H1 (cell line): ENCODE data around the gene PTPN3. TPM values are rescaled to one million over a fixed set of nuclear protein-coding genes. Genes with fewer than 3 reads are reported as not detected.

Experiments used
- CTCF ChIA-PET: fragments of 300-600 bp; sonication (Branson Sonifier 250); formaldehyde crosslinking; loops from one replicate; lab custom pipeline; 2021; ENCODE audit not compliant: partially characterized antibody; lab: Charles Lee
- POLR2A ChIA-PET: fragments of 300-600 bp; sonication (Branson Sonifier 250); formaldehyde crosslinking; loops from one replicate; lab custom pipeline; 2021; ENCODE audit warnings: inconsistent platforms; ENCODE audit not compliant: partially characterized antibody; lab: Charles Lee
- DNase-seq, 2 experiments: peaks; one replicate each; pipeline versions ENCODE4 v3.0.0 to v3.0.0-alpha.2; 2010 to 2022; ENCODE audit warnings: low spot score in 2 of 2, low read depth in 1 of 2, mixed read lengths in 1 of 2
- FAIRE-seq: peaks from 2 replicates; lab custom pipeline; 2011; peaks lifted over from hg19 to GRCh38; lab: Jason Lieb, UNC
- H2AFZ ChIP-seq: 2 replicates; pipeline ENCODE4 v1.8.1; 2012; ENCODE audit warnings: low read length, inconsistent platforms
- H2AK5ac ChIP-seq: 2 replicates; pipeline ENCODE4 v1.6.1; 2013; ENCODE audit warnings: low read depth, low read length
- H2BK120ac ChIP-seq: replicated peaks from 2 replicates; pipeline ENCODE3; 2013; ENCODE audit warnings: low read depth, low read length, inconsistent platforms
- H2BK12ac ChIP-seq: 2 replicates; pipeline ENCODE4 v1.6.1; 2013; ENCODE audit warnings: low read depth, low read length
- H2BK15ac ChIP-seq: 2 replicates; pipeline ENCODE4 v1.6.1; 2013; ENCODE audit warnings: low read length
- H2BK20ac ChIP-seq: 2 replicates; pipeline ENCODE4 v1.6.1; 2013; ENCODE audit warnings: low read length
- H2BK5ac ChIP-seq: 2 replicates; pipeline ENCODE4 v1.6.1; 2013; ENCODE audit warnings: low read depth, low read length
- H3K14ac ChIP-seq: 2 replicates; pipeline ENCODE4 v1.6.1; 2013; ENCODE audit warnings: inconsistent platforms; ENCODE audit not compliant: insufficient read length
- H3K18ac ChIP-seq: 2 replicates; pipeline ENCODE4 v1.6.1; 2013; ENCODE audit warnings: low read length; ENCODE audit errors: extremely low read depth
- H3K23ac ChIP-seq: 2 replicates; pipeline ENCODE4 v1.6.1; 2013; ENCODE audit warnings: inconsistent platforms; ENCODE audit not compliant: insufficient read length
- H3K23me2 ChIP-seq: 2 replicates; pipeline ENCODE4 v1.6.1; 2013; ENCODE audit warnings: low read depth, low read length
- H3K27ac ChIP-seq: 2 replicates; pipeline ENCODE4 v1.6.1; 2011; ENCODE audit warnings: low read depth, low read length, inconsistent platforms
- H3K27me3 ChIP-seq, 4 experiments: replicated peaks in 1 of 4; 1 replicate in 1 of 4; 2 replicates in 3 of 4; pipeline versions ENCODE4 v1.6.1 to v1.8.1; 2011 to 2013; ENCODE audit warnings: low read length in 3 of 4, mild to moderate bottlenecking in 3 of 4, inconsistent platforms in 2 of 4, mixed read lengths in 2 of 4, moderate library complexity in 1 of 4; ENCODE audit not compliant: control insufficient read depth in 3 of 4, insufficient read depth in 3 of 4; ENCODE audit errors: extremely low read depth in 1 of 4
- H3K36me3 ChIP-seq, 4 experiments: 2 replicates each; pipeline versions ENCODE4 v1.6.1 to v1.8.1; 2011 to 2013; ENCODE audit warnings: mild to moderate bottlenecking in 4 of 4, low read length in 3 of 4, moderate library complexity in 2 of 4, control low read depth in 1 of 4, inconsistent platforms in 1 of 4; ENCODE audit not compliant: insufficient read depth in 4 of 4, control insufficient read depth in 2 of 4
- H3K4ac ChIP-seq: replicated peaks from 2 replicates; pipeline ENCODE3; 2013; ENCODE audit warnings: low read length, low read depth, mixed read lengths, inconsistent platforms; ENCODE audit not compliant: insufficient read length
- H3K4me1 ChIP-seq, 4 experiments: replicated peaks in 1 of 4; 1 replicate in 1 of 4; 2 replicates in 3 of 4; pipeline versions ENCODE4 v1.6.1 to v1.8.1; 2011 to 2013; ENCODE audit warnings: low read length in 3 of 4, inconsistent platforms in 2 of 4, mixed read lengths in 1 of 4; ENCODE audit not compliant: insufficient read depth in 4 of 4, control insufficient read depth in 3 of 4
- H3K4me2 ChIP-seq, 2 experiments: 2 replicates each; pipeline versions ENCODE4 v1.6.1 to v1.8.1; 2011 to 2013; ENCODE audit warnings: low read depth in 2 of 2, low read length in 2 of 2, control low read depth in 1 of 2, inconsistent platforms in 1 of 2, mild to moderate bottlenecking in 1 of 2; ENCODE audit not compliant: insufficient read depth in 1 of 2
- H3K4me3 ChIP-seq, 4 experiments: fragments of 200-600, 300-600 bp in 1 of 4; sonication (generic), shearing (Covaris generic), sonication (Bioruptor Twin) in 1 of 4; 2 replicates each; pipeline versions ENCODE4 v1.5.1 to v1.8.1; 2011 to 2016; ENCODE audit warnings: low read length in 4 of 4, low read depth in 3 of 4, control low read depth in 2 of 4, inconsistent platforms in 2 of 4, mild to moderate bottlenecking in 2 of 4, mixed read lengths in 1 of 4, moderate library complexity in 1 of 4; ENCODE audit not compliant: insufficient read depth in 2 of 4; ENCODE audit errors: extremely low read depth in 1 of 4
- H3K56ac ChIP-seq: replicated peaks from 2 replicates; pipeline ENCODE3; 2013; ENCODE audit warnings: low read depth, mild to moderate bottlenecking, mixed read lengths, low read length, inconsistent platforms; ENCODE audit not compliant: insufficient read length
- H3K79me1 ChIP-seq: 2 replicates; pipeline ENCODE4 v1.6.1; 2013; ENCODE audit warnings: low read depth, low read length, control low read depth
- H3K79me2 ChIP-seq, 2 experiments: 2 replicates each; pipeline versions ENCODE4 v1.6.1 to v1.8.1; 2012 to 2013; ENCODE audit warnings: low read length in 2 of 2, mild to moderate bottlenecking in 2 of 2, inconsistent platforms in 1 of 2; ENCODE audit not compliant: insufficient read depth in 2 of 2, control insufficient read depth in 1 of 2
- H3K9ac ChIP-seq, 4 experiments: replicated peaks in 1 of 4; 1 replicate in 1 of 4; 2 replicates in 3 of 4; pipeline versions ENCODE4 v1.6.1 to v1.8.1; 2011 to 2013; ENCODE audit warnings: low read depth in 3 of 4, low read length in 3 of 4, control low read depth in 2 of 4, mild to moderate bottlenecking in 2 of 4, moderate library complexity in 2 of 4, inconsistent platforms in 1 of 4; ENCODE audit errors: extremely low read depth in 1 of 4
- H3K9me3 ChIP-seq, 2 experiments: 2 replicates each; pipeline versions ENCODE4 v1.6.1 to v1.8.1; 2012 to 2013; ENCODE audit warnings: mild to moderate bottlenecking in 2 of 2, moderate library complexity in 2 of 2, control low read depth in 1 of 2, inconsistent platforms in 1 of 2, low read depth in 1 of 2, low read length in 1 of 2, mixed read lengths in 1 of 2; ENCODE audit not compliant: insufficient read depth in 2 of 2
- H4K20me1 ChIP-seq, 2 experiments: replicated peaks in 1 of 2; 2 replicates each; pipeline versions ENCODE3 to v1.8.1; 2011 to 2013; ENCODE audit warnings: inconsistent platforms in 2 of 2, low read length in 2 of 2, mild to moderate bottlenecking in 1 of 2; ENCODE audit not compliant: insufficient read depth in 2 of 2, control insufficient read depth in 1 of 2
- H4K5ac ChIP-seq: 2 replicates; pipeline ENCODE4 v1.6.1; 2013; ENCODE audit warnings: low read length, low read depth, mixed read lengths, inconsistent platforms; ENCODE audit not compliant: insufficient read length
- H4K8ac ChIP-seq: 2 replicates; pipeline ENCODE4 v1.8.0; 2013; ENCODE audit warnings: mild to moderate bottlenecking, moderate library complexity, low read length, inconsistent platforms; ENCODE audit not compliant: insufficient read depth; ENCODE audit errors: extremely low read depth
- H4K91ac ChIP-seq: replicated peaks from 2 replicates; pipeline ENCODE3; 2013; ENCODE audit warnings: low read length, mixed read lengths, inconsistent platforms; ENCODE audit not compliant: insufficient read length
- EGR1 ChIP-seq: IDR thresholded peaks from 2 replicates; pipeline ENCODE4 v1.6.1; 2011; ENCODE audit warnings: low read depth, low read length, borderline replicate concordance
- WGBS, 2 experiments: shearing (Covaris generic) in 1 of 2; methylation state at CpG; one replicate each; pipeline versions ENCODE4 v1.1.6 to v1.1.7; 2013 to 2015; ENCODE audit warnings: low lambda C conversion rate in 2 of 2, mixed read lengths in 2 of 2, inconsistent platforms in 1 of 2, low coverage in 1 of 2, missing lambda C conversion rate in 1 of 2; ENCODE audit not compliant: insufficient replicate concordance in 2 of 2, insufficient coverage in 1 of 2, insufficient read length in 1 of 2; ENCODE audit errors: extremely low coverage in 1 of 2, missing lambda C conversion rate in 1 of 2; 5-methylcytosine and 5-hydroxymethylcytosine counted together
- polyA plus RNA-seq, 7 experiments: library from polyadenylated mRNA; depleted of rRNA in 3 of 7; stranded (reverse) in 5 of 7; unstranded in 2 of 7; fragments of >200 nt in 5 of 7; fragments of 200-250 nt in 2 of 7; gene quantifications; 1 replicate in 5 of 7; 2 replicates in 1 of 7; 4 replicates in 1 of 7; pipeline versions ENCODE4 v1.2.1 to v1.2.3, GENCODE V29; 2011 to 2013; ENCODE audit warnings: missing spikeins in 2 of 7, mixed read lengths in 2 of 7
- total RNA-seq: library from RNA; stranded (reverse); fragmentation: NEBNext Ultra II Directional; extraction: Animal tissue kit (Norgen Biotek cat#: 25700); gene quantifications from 2 replicates; pipeline ENCODE4 v1.2.1, GENCODE V29; 2021

PTPN3 gene
- total and polyA plus RNA-seq, 2 of the 8 experiments (the other 6 are each of a cell fraction or from before 2014, with no cell fraction given): 2.9 to 3.7 TPM

- Histone ChIP-seq H3K4me2 (no peak overlapping the region), H3K36me3 (no peaks in the 10 kb centered on the region), H3K4ac (no peak overlapping the region), H4K8ac (no peak overlapping the region), H3K79me1 (no peaks in the 10 kb centered on the region), H2BK120ac (no peak overlapping the region), H2BK5ac (no peak overlapping the region), H2BK12ac (no peak overlapping the region), H3K23me2 (no peaks in the 10 kb centered on the region; the same call in 1 of the 2 replicates), H3K9me3 (no peaks in the 10 kb centered on the region), H4K91ac (no peak overlapping the region), H3K23ac (no peak overlapping the region), H3K27ac (no peak overlapping the region), H2BK15ac (no peak overlapping the region), H3K4me1 (peaks cover 0 to 2% (median 0%) of the 10 kb centered on the region in 4 experiments; a peak in 1 of 7 replicates), H3K14ac (no peak overlapping the region), H3K79me2 (no peaks in the 10 kb centered on the region), H3K18ac (no peak overlapping the region), H2AK5ac (no peak overlapping the region), H2AFZ (no peak overlapping the region), H3K56ac (no peak overlapping the region), H3K27me3 (no peaks in the 10 kb centered on the region), H3K9ac (no peak overlapping the region), H4K20me1 (no peaks in the 10 kb centered on the region), H2BK20ac (no peak overlapping the region), H4K5ac (no peak overlapping the region), H3K4me3 (no peak overlapping the region)
- 80% methylated on average over 5 of the region's 5 CpGs; no CpG with 5 or more reads in 1 of the 2 experiments for WGBS, 2 experiments
- DNase-seq (no peak), FAIRE-seq (no peak)
- no peak for TF ChIP-seq EGR1
- ChIA-PET CTCF (interaction anchor here (1.0 to 4.0 kb wide), 11 partner anchors 9 to 70 kb away, joined by 3 to 21 read pairs (median 4); no protein-coding TSS in a partner anchor), POLR2A (interaction anchor here (1.0 kb wide), 1 partner anchor 9 kb away, joined by 3 read pairs; no protein-coding TSS in a partner anchor)
These were observed 15.7 kb downstream of the PTPN3 start for GRCh38 chr9:109482391-109482916.
